ENCODE results near the gene ZNF747.
"Not testable (repeated sequence)": the region's sequence is repeated elsewhere in the genome, so short reads cannot be mapped to it uniquely, and the experiment has no call there.

Gene ZNF747

GRCh38 chr16:30532285-30533145 lies 2.1 kb downstream of the ZNF747 start:
- DNase-seq = no peak

GRCh38 chr16:30530163-30531037 lies 4.3 kb downstream of the ZNF747 start:
- no peak for DNase-seq

GRCh38 chr16:30528799-30529457 lies 5.7 kb downstream of the ZNF747 start:
- DNase-seq = no peak

- peak; percentile 36 to 47 for DNase-seq
These were observed 7.0 kb downstream of the ZNF747 start for GRCh38 chr16:30527635-30528178.

- DNase-seq = peak; percentile 84 to 86
These were observed 7.6 kb downstream of the ZNF747 start for GRCh38 chr16:30526823-30527634.

GRCh38 chr16:30526137-30526822 lies 8.4 kb downstream of the ZNF747 start, which contains the start of gene ZNF768:
Gene ZNF768 (minus strand): TSS chr16:30526566. CDS start chr16:30526413, 153 bp downstream.
- peak in 1 of 2 experiments; percentile 25 for DNase-seq

- DNase-seq = peak in 1 of 2 experiments; percentile 25
These were observed 8.9 kb downstream of the ZNF747 start for GRCh38 chr16:30525844-30526136.

GRCh38 chr16:30524575-30525568 lies 9.8 kb downstream of the ZNF747 start:
- no peak for DNase-seq

GRCh38 chr16:30523768-30524574 lies 10.7 kb downstream of the ZNF747 start:
- DNase-seq = no peak

GRCh38 chr16:30522702-30523463 lies 11.8 kb downstream of the ZNF747 start:
- DNase-seq = not testable (repeated sequence)

GRCh38 chr16:30521873-30522641 lies 12.6 kb downstream of the ZNF747 start:
- DNase-seq = no peak

GRCh38 chr16:30521476-30521872 lies 13.2 kb downstream of the ZNF747 start:
- no peak for DNase-seq

- no peak for DNase-seq
These were observed 15.3 kb downstream of the ZNF747 start for GRCh38 chr16:30519120-30520049.

GRCh38 chr16:30518552-30518951 lies 16.1 kb downstream of the ZNF747 start:
- DNase-seq = no peak

GRCh38 chr16:30515275-30515674 lies 19.4 kb downstream of the ZNF747 start:
- no peak for DNase-seq

- no peak for DNase-seq
These were observed 23.1 kb downstream of the ZNF747 start for GRCh38 chr16:30511509-30511908.
